Thoracic aorta (tissue), 2 donors: ENCODE data around the gene NBDY. TPM values are rescaled to one million over a fixed set of nuclear protein-coding genes. Genes with fewer than 3 reads are reported as not detected.
A peak's percentile ranks its signal among the peaks of the same experiment; 100 is the strongest.

Experiments
- ATAC-seq: fragments of 150-250 bp; one replicate; pipeline ENCODE4 v1.8.0; 2017; ENCODE audit warnings: low read depth; ENCODE audit not compliant: insufficient number of reproducible peaks, low FRiP score
- DNase-seq: peaks from one replicate; pipeline ENCODE4 v3.0.0-alpha.2; 2020; ENCODE audit warnings: low spot score
- H3K27ac ChIP-seq, 2 donors: fragments of 200-600 bp; sonication (generic); 1 replicate in 1 of 2; 2 replicates in 1 of 2; pipeline ENCODE4 v1.5.1; 2016; ENCODE audit warnings: mild to moderate bottlenecking in 2 of 2, moderate library complexity in 2 of 2
- H3K27me3 ChIP-seq: fragments of 200-600 bp; sonication (generic); replicated peaks from 2 replicates; pipeline ENCODE4 v1.6.0; 2016; ENCODE audit warnings: mild to moderate bottlenecking; ENCODE audit not compliant: insufficient read depth
- H3K36me3 ChIP-seq: fragments of 200-600 bp; sonication (generic); one replicate; pipeline ENCODE4 v1.5.1; 2016
- H3K4me1 ChIP-seq, 2 donors: fragments of 200-600 bp; sonication (generic); 1 replicate in 1 of 2; 2 replicates in 1 of 2; pipeline versions ENCODE4 v1.5.1 to v1.6.0; 2016; ENCODE audit warnings: low read depth in 2 of 2, mild to moderate bottlenecking in 1 of 2; ENCODE audit not compliant: control insufficient read depth in 1 of 2
- H3K4me3 ChIP-seq: fragments of 200-600 bp; sonication (generic); 2 replicates; pipeline ENCODE4 v1.5.1; 2016; ENCODE audit warnings: mild to moderate bottlenecking
- H3K9me3 ChIP-seq: fragments of 200-600 bp; sonication (generic); 2 replicates; pipeline ENCODE4 v1.5.1; 2016
- CTCF ChIP-seq: fragments of 200-600 bp; sonication (generic); IDR thresholded peaks from one replicate; pipeline ENCODE4 v1.5.1; 2019; ENCODE audit warnings: antibody characterized with exemption
- total RNA-seq, 2 donors: library from RNA; depleted of rRNA; stranded (reverse); fragments of >200 nt; gene quantifications; one replicate each; pipeline versions ENCODE4 v1.1.0 to v1.2.3, GENCODE V29; 2016

NBDY gene
- total RNA-seq, 2 donors from 2014 or later = 8.3 to 12.0 TPM

- H3K27ac ChIP-seq = no peak overlapping the region
- TF ChIP-seq CTCF = no peak
- no peak for ATAC-seq
- no peak overlapping the region for H3K4me3 ChIP-seq
- H3K27me3 ChIP-seq = no peaks in the 10 kb centered on the region
- H3K9me3 ChIP-seq = no peaks in the 10 kb centered on the region
- no peaks in the 10 kb centered on the region for H3K4me1 ChIP-seq
- DNase-seq = no peak
- no peaks in the 10 kb centered on the region for H3K36me3 ChIP-seq
Observed at GRCh38 chrX:56798866-56799758, 70.1 kb downstream of the NBDY start.

DNA sequence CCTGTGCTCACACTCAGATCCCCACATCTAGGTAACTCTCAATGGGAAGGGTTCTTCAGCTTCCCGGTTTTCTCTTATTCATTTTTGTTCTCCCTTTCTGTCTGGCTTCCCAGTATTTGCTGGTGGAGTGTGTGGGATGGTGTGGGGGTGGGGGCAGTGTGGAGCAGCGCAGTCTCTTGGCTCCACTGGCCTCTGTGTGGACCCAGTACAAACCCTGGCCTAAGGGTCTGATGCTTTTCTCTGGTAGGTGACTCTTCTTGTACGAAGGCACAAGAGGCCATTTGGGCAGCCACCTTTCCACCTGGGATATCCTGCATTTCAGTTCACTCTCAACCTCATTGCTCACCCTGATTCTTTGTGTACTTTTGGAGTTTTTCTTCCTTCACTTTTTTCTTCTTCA lies 71.3 kb downstream of the NBDY start:
- Histone ChIP-seq H3K9me3 (no peaks in the 10 kb centered on the region), H3K36me3 (no peaks in the 10 kb centered on the region), H3K27me3 (no peaks in the 10 kb centered on the region), H3K27ac (no peak overlapping the region), H3K4me3 (no peak overlapping the region), H3K4me1 (peaks cover 0 to 2% of the 10 kb centered on the region in 2 donors)
- no peak for ATAC-seq
- DNase-seq = no peak
- no peak for TF ChIP-seq CTCF

GRCh38 chrX:56800801-56801200 lies 71.8 kb downstream of the NBDY start:
- DNase-seq (no peak), ATAC-seq (no peak)
- no peak overlapping the region for H3K27ac ChIP-seq
- H3K4me3 ChIP-seq = no peak overlapping the region
- H3K27me3 ChIP-seq = no peaks in the 10 kb centered on the region
- no peaks in the 10 kb centered on the region for H3K36me3 ChIP-seq
- H3K9me3 ChIP-seq = no peaks in the 10 kb centered on the region
- H3K4me1 ChIP-seq = peaks cover 0 to 6% of the 10 kb centered on the region in 2 donors
- TF ChIP-seq CTCF = no peak

DNA sequence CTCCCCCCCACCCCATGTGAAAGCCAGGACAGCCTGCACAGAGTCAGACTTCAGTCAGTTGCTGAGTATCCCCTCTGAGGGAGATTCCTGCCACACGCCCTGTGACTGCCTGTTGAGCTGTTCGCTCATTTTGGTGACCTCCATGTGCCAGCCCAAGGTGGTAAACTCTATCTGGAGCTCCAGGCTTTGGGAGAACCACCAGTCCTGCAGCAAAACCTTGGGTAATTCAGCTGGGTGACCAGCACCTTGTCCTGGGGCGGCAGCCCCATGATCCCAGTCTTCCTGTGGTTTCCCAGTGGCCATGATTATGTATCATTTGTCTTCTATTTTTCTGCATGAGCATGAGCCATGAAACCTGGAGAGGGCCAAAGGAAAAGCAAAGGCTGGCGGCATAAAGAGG lies 73.4 kb downstream of the NBDY start:
- no peaks in the 10 kb centered on the region for H3K27me3 ChIP-seq
- no peaks in the 10 kb centered on the region for H3K36me3 ChIP-seq
- no peak for TF ChIP-seq CTCF
- H3K4me1 ChIP-seq = peaks cover 0 to 9% of the 10 kb centered on the region in 2 donors
- no peak for ATAC-seq
- H3K9me3 ChIP-seq = no peaks in the 10 kb centered on the region
- no peak for DNase-seq
- H3K4me3 ChIP-seq = no peak overlapping the region
- no peak overlapping the region for H3K27ac ChIP-seq

GRCh38 chrX:56802921-56803849 lies 74.1 kb downstream of the NBDY start:
- Histone ChIP-seq H3K27me3 (no peaks in the 10 kb centered on the region), H3K9me3 (no peaks in the 10 kb centered on the region), H3K4me1 (peaks cover 0 to 9% of the 10 kb centered on the region in 2 donors), H3K4me3 (no peak overlapping the region), H3K36me3 (no peaks in the 10 kb centered on the region), H3K27ac (peak overlapping the region; percentile 22 to 49)
- DNase-seq (no peak), ATAC-seq (no peak)
- no peak for TF ChIP-seq CTCF
